LoVo (cell line): Measurements from ENCODE around the gene FNDC3B.
"Not testable (repeated sequence)": the region's sequence is repeated elsewhere in the genome, so short reads cannot be mapped to it uniquely, and the experiment has no call there.

ENCODE experiments used
- DNase-seq: peaks from one replicate; pipeline ENCODE4 v3.0.0-alpha.2; 2016; ENCODE audit warnings: low spot score

The FNDC3B gene

DNA sequence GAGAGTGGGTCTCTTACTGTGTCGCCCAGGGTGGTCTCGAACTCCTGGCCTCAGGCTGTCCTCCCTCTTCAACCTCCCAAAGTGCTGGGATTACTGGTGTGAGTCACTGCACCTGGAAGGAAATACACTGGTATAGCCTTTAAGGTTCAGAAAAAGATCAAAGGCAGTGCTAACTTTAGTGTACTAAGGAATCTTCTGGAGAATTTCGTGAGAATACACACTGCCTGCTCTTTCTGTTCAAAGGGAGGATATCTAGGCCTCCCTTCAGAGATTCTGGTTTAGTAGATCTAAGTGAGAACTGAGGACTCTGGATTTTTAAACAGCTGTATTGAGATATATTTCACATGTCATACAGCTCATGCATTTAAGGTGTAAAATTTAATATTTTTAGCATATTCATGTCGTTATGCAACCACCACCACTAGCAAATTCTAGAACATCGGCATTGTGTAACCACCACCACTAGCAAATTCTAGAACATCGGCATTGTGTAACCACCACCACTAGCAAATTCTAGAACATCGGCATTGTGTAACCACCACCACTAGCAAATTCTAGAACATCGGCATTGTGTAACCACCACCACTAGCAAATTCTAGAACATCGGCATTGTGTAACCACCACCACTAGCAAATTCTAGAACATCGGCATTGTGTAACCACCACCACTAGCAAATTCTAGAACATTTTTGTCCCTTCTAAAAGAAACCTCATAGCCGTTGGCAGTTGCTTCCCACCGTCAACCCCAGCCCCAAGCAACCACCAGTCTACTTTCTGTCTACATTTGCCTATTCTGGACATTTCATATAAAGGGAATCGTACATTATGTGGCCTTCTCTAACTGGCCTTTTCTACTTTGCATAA, 54.4 kb downstream of the FNDC3B start:
- not testable (repeated sequence) for DNase-seq

DNA sequence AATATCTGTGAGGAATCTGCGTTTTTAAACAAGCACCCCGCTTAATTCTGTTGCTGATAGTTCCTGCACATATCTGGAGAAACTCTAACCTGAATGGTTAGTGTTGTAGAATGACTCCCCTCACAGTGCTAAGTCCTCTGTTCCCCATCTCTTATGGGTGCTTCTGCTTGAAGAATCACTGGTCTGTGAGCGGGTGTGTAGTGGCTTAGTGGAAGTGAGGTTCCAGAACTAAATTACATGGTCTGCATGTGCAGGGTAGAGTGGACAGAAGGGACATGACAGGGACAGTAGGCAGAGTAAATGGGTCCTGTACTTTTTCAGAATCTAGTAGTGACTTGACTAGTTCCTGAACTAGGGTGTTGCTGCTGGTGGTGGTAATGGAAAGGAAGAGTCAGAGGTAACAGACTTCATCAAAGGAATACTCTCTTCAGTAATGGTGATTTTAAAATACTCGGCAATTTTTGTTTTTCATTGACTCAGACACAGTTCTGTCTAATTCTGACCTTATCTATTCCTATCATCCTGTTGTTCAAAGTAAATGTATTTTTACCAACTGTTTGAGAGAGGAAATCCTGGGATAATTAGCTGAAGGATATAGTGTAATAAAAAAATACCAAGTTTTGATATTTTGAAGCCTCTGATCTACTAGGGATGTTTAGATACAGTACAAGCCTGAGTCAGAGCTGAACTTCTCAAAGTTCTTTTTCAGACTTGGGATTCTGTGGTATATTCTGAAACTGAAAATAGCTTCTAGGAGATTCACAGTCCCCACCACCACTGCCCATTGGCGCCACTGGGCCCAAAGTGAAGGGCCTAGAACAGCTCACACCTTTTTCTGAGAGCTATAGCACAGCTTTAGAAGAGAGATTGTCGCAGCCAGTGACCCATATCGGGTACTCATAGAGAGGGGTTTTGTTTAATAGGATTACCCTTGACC, 55.5 kb downstream of the FNDC3B start:
- no peak for DNase-seq

DNA sequence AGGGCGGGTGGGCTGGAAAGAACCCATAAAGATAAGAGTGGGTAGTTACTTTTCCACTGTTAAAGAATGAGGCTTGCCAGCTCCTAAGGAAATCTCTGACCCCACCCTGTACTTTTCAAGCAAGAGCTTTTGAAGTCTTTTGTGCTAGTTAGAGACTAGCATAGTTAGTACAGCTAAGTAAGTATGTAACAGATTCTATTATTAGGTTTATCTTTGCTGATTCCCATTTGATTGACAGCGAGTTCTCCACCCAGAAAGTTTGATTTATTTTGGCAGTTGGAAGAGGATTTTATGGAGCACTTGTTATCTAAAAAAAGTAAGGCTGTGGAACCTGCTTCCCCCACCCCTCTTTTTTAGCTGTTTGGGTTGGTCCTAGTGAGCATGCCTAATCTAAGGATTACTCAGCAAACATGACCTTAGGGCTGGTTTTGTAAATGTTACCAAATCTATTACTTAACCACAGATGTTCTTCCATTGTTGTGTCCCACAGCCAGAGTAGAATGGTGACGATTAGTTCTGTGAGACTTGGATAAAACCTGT, 57.6 kb downstream of the FNDC3B start:
- peak; percentile 41 for DNase-seq

DNA sequence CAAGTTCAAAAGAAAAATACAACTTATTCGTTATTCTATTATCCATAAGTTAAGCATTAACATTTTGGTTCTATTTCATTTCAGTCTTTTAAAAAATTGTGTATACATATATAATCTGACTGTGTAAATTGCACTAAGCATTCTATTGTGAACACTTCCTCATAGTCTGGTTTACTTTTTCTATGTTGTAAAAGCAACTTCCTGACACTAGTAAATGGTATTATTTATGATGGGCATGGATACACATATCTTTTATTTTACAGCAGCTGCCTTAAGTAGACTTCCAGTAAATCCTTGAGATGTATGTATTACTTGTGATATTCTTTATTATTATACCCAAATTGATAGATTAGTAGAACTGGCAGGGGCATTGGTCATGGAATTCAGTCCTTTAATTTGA, 58.2 kb downstream of the FNDC3B start:
- DNase-seq: no peak

DNA sequence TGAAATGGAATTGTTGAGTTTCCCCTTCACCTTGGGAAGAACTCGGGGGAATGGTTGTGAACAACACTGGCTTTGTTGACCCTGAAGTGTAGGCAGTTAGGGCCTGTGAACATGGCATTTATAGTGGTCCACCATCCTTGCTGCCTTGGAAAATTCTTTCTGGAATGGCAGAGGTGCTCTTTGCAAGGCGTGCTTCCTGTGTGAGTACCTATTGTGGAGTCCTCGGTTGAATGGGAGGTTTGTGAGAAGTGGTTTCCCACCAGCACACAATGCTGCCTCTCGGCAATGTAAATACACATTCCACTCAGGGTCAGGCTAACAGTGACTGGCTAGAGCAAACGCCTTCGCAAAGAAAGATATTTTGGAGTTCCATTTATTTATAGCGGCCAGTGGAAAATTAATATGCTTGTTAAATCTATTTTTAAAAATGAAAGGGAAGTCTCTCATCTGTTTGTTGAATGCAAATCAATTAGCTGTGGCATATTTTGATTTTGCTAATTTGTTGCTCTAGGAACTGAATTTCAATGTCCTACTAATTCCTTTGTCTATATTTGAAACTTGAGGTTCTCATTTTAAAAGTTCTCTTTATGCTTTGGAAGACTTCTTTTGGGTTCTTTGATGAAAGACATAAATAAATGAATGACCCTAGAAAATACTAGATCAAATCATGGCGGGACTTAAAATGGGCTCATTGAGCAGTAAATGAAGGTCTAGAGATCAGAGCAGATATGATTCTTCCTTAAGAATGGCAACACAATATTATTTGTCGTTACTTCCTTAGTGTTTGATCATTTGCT, 59.5 kb downstream of the FNDC3B start:
- no peak for DNase-seq

DNA sequence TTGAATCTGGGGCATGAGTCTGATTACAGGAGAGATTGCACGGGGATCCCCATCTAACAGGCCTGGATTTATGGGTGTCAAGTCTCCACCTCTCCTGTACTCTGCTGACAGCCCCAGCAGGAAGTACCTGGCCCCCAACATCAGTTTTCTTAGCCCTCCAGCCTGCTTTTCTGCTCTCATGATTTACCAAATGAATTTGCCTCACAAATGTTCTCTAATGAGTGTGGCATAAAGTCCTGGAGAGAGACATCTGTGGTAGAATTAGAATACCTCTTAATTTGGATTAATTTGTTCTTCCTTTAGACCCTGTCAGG, 60.1 kb downstream of the FNDC3B start:
- no peak for DNase-seq

DNA sequence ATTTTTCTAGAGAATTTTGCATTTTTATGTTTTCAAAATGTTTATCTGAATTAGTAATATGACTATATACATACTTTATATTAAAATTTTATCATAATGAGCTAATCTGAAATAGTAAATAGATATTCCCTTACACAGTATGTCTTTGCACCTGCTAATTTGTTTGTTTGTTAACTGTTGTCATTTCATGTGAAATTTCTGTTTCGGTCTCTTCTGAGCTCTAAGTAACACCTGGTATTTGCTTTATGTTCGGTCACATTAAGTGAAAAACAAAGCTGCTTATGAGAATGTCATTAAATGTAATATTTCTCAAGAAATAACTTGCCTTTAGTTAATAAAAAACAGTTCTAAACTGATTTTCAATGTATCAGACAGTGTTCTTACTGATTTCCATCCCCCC, 61.1 kb downstream of the FNDC3B start:
- no peak for DNase-seq

DNA sequence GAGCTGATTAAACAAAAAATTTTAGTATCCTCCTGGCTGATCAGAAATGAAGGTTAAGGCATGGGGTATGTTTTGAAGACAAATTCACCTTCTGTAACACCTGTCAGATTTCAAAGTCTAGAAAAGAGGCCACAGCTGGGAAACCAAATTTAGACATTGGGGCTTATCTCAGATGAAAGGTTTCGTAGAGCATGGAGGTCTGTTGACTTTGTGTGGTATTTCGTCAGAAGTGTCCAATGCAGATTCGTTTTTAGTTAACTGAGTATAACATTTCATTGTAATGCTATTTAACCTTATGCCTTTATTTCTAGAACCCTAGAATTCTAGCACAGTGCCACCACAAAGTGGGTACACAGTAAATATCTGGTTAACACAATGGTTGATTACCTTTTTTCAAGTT, 61.7 kb downstream of the FNDC3B start:
- DNase-seq: no peak

DNA sequence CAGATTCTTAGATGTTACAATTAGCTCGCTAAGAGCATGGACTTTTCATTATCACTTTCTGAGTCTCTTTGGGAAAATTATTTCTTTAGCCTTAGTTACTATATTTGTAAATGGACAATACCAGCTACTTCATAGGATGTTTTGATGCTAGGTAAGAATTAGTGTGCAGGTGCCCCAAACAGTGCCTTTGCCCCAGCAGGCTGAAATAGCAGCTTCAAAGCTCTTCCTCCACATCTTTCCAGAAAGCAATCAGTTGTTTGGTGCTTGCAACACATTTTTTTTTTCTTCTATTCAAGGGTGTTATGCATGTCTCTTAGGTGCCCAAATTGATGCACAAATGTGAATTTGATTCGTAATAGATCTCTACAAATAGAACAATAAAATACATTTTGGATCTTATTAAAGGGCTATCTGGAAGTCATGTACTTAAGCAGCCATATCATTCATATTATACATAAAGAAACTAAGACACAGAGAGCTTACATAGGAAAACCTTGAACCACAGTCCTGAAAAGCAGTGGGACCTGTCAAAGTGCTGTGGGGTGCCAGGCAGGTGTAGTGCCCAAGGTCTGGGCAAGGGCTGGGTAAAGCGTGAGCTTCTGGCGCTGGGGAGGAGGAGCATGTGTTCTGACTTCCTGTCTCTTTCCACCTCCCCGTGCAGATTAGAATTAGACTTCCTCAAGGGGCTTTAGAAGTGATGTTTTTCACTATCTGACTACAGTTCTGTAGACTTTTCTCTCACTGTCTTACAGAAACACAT, 62.9 kb downstream of the FNDC3B start:
- DNase-seq: no peak

DNA sequence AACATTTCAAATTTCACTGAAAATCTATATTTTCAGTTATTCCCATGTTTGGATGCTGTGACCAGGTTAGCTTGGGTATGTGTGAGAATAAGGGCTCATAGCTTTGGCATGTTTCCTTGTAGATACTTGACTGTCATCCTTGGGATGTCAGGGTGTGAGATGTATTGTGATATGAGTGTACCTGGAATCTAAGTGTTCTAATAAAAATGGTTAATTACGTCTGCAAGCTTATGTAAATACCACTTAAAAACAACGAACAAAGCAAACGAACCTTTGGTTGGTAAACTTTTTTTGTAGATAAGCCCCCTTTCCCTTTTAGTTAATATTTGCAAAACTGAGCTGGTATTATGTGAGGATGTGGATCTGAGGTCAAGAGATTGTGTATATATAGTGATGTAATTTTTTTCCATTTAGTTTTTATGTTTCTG, 63.5 kb downstream of the FNDC3B start:
- no peak for DNase-seq

DNA sequence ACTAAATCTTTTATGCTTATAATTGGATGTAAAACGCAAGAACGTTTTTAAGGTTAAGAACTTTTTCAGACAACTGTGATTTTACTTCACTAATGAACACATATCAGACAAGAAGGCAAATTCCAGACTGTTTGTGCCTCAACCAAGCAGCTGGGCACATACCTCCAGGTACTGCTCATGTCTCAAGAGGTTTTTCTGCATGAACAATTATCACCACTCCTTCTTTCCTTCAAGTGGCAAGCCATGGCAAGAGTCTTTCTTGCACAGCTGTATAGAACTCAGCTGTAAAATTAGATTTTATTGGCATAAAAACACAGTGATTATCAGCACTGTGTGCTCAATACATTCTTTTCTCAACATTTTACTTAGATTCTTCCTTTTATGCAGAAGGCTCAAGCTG, 64.3 kb downstream of the FNDC3B start:
- no peak for DNase-seq

DNA sequence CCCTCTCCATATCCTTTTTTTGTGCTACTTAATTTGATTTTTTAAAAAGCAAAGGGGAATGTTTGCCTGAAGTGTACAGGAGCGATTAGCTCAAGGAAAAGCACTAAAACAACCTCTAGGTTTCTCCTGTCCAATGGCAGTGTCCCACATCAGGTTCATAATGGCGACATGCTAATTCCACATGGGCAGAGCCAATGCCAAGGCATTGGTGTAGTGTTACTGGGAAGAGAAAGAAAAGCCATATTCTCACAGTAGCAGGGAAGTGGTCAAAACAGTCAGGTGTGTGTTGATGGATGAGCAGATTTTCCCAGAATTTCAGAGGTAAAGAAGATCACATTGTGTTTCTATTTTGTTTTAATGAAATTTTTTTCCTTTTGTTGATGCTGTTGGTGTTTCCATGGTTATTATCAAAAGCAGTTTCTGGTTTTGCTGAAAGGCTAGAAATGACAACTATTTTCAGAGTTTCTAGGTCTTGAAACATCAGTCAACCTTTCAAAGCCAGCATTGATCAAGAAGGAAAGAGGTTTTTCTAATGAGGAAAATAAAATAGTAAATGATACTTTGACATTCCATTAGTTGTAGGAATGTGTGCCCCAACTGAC, 65.2 kb downstream of the FNDC3B start:
- DNase-seq: no peak

DNA sequence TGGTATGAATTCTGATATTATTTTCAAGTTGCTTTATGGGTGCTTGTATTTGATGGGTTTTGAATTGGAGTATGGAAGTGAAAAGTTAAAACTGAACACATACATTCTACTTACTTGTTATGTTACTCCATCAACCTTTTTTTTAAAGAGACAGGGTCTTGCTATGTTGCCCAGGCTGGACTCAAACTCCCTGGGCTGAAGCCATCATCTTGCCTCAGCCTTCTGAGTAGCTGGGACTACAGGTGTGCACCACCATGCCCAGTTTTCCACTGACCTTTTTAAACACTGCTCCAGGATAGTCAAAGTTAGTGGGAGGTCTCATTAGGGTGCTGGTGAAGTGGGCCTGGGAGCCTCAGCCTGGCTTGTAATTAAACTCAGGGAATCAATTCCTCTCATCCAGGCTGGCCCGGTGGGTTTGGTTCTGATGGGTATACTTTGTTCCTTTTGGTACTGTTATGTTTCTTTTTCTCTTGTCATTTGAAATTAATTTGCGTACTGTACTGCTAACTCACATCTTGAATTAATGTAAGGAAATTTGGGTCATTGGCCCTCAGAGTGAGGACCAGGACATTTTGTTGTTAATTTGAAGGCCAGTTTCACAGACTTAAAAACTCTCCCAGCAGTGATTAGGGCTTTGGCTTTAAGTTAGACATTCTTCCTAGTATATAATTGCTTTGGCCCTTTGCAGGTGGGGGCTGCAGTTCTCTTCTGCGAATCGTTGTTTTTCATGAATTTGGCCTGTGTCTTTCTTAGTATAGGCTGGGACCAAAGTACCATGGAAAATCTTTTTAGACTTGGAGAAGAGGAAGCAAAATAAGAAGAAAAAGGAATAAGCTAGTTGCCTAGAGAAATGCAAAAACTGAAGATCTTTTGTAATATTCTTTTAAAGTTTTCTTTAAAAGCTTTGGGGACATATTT, 66.9 kb downstream of the FNDC3B start:
- DNase-seq: no peak

DNA sequence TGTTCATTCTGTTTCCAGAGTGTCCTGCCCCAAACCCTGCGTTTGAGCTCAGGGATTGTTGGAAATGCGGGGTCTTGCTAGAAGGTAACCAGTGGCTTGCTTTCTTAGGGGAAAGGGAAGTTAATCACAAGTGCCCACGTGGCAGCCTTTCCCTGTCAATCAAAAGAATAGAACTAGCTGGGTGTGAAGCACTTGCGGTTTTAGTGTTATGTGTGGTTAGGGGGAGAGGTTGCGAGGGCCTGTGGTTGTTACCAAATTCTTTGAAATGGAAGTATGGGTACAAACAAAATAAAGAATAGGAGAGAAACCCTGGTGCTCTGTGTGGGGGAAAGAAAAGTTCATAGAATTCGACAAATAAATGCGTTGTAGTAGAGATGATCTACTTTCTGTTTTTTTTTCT, 67.6 kb downstream of the FNDC3B start:
- DNase-seq: no peak

DNA sequence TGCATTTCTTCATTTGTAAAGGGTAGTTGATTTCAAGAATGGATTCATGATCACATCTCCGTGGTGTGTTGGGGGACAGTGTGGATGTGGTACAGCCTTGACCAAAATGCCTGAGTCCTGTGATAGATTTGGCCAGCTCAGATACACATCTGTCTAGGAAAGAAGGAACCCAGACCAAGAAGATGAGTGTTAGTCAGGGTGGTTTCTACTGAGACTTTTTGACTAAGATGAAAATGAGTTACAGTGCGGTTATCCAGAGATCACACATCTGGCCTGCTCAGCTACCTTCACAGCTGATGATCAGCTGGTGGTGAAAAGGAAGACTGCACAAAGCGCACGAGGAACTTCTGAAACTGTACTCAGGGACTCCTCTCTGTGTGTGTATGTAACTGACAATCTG, 68.0 kb downstream of the FNDC3B start:
- DNase-seq: no peak

DNA sequence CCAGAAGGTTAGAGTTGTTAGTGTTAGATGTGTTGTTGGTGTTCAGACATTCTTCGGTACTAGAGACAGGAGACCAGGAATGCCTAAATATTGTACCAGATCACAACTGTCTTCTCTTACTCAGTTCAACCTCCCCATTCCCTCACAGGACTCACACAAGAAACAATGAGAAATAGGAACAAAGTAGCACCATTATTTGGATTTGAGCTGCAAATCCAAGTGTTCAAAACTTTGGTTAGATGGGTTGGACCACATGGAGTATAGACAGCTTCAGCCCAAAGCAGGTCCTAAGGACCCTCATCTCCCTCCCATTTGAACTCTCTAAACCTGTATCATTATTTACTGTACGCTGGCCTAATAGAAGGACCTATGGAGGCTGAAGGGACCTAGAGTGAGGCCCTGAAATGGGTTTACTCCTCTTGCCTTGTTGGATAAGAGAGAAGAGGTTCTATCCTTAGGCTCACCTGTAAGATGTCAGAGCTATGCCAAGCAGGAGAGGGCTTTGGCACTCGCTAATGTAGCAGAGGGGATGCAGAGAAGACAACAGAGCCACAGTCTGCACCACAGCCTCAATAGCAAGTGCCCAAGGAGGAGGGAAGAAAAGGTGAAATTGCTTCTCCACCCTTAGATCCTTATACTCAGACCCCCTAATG, 70.9 kb downstream of the FNDC3B start:
- DNase-seq: no peak

DNA sequence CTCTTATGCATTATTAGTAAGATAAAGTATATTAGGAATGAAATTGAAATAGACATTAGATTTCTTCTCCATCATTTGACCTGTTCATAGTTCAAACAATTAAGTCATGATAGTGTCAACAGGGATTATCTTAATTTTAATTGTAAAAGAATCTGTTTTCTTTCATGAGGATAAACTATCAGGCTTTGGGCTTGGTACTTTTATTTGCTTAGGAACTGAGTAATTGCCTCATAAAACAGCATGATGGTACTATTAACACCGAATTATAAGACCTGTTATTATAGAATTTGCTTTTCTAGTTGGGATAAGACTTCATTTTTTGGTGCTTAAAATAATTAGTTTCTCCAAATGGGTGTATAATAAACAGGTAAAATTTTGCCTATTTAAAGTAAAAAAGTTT, 71.8 kb downstream of the FNDC3B start:
- no peak for DNase-seq

DNA sequence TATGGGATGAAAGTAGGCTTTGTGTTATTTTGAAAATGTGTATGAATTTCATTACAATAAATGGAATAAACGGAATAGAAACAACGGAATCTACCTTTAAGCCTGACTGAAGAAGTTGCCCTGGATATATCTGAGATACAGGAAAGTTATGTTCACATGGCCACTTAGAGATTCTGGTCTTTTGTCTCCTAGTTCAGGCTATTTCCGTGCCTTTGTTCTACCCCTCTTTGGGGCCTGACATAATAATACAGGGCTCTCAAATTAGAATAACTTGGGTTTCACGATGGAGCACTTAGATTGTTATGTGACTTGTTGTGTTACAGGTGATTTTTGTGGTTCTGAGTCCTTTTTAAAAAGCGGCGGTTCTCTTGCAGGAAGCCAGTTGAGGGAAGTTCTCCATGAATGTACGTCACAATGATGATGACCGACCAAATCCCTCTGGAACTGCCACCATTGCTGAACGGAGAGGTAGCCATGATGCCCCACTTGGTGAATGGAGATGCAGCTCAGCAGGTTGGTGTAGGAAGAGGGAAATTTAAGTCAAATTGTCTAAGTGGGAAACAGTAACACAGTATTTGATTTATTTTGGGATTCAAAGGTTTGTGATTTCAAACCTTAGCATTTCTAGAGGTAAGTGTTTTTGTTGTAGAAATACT, 72.8 kb downstream of the FNDC3B start:
- DNase-seq: no peak

DNA sequence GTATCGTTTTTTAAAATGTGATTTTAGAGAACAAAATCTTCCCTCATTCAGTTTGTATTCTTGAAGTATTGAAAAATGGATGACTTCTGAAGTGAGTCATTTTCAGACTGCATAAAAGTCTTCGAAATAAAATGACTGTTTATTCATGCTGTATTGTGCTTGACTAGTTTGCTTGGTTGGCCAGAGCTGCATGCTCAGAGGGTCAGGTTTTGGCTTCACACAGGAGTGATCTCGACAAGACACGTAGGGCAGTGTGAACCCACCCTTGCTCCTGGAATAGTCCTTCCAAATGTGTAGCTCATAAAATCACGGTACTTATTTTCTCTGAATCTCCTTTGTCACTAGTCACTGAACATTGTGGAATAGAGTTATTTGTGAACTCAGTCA, 73.3 kb downstream of the FNDC3B start:
- DNase-seq: no peak
